Activated B cell treated with CpG ODN at 0.5 μM for 24 hours (primary cell): ENCODE measurements around the gene CEP72. TPM values are rescaled to one million over a fixed set of nuclear protein-coding genes. Genes with fewer than 3 reads are reported as not detected.
"Not testable (repeated sequence)": the region's sequence is repeated elsewhere in the genome, so short reads cannot be mapped to it uniquely, and the experiment has no call there.

Experiments used
- ATAC-seq: fragments of 200-7000 bp; cut with Tn5 transposase; one replicate; pipeline ENCODE4 v1.10.0; 2021; ENCODE audit warnings: low read depth, mild to moderate bottlenecking, moderate library complexity
- CTCF ChIA-PET: fragments of 350-600 bp; sonication (Branson Sonifier 250); formaldehyde crosslinking; loops from one replicate; lab custom pipeline; 2021; ENCODE audit warnings: antibody characterized with exemption; lab: Charles Lee
- POLR2A ChIA-PET: fragments of 350-600 bp; sonication (Branson Sonifier 250); formaldehyde crosslinking; loops from one replicate; lab custom pipeline; 2021; ENCODE audit warnings: antibody characterized with exemption; lab: Charles Lee
- DNase-seq: peaks from one replicate; pipeline ENCODE4 v3.0.0; 2022
- H3K27ac Mint-ChIP-seq: one replicate; pipeline ENCODE4 v1.8.0; 2020; ENCODE audit warnings: mixed read lengths
- H3K27me3 Mint-ChIP-seq: one replicate; pipeline ENCODE4 v1.8.0; 2021; ENCODE audit warnings: mixed read lengths
- H3K36me3 Mint-ChIP-seq: one replicate; pipeline ENCODE4 v1.8.0; 2021; ENCODE audit warnings: low read depth, mixed read lengths
- H3K4me1 Mint-ChIP-seq: one replicate; pipeline ENCODE4 v1.8.0; 2021; ENCODE audit warnings: mixed read lengths
- H3K4me3 Mint-ChIP-seq: one replicate; pipeline ENCODE4 v1.8.0; 2020; ENCODE audit warnings: mild to moderate bottlenecking, mixed read lengths
- H3K9me3 Mint-ChIP-seq: one replicate; pipeline ENCODE4 v1.8.0; 2020; ENCODE audit warnings: mixed read lengths
- intact Hi-C: fragments of 100-400 bp; cut with micrococcal nuclease; formaldehyde crosslinking; loops from one replicate; pipeline ENCODE4 v1.15.1; 2024
- total RNA-seq: library from RNA; stranded (reverse); gene quantifications from 2 replicates; pipeline ENCODE4 v1.2.3, GENCODE V29; 2022
- TF ChIP-seq, protein P1 (sequence below): fragments of 200-600 bp; IDR thresholded peaks from one replicate; pipeline ENCODE4 v1.8.0; 2022; ENCODE audit warnings: antibody characterized with exemption, mild to moderate bottlenecking

The CEP72 gene
- total RNA-seq, 1 donor from 2014 or later: 17.4 TPM

DNA sequence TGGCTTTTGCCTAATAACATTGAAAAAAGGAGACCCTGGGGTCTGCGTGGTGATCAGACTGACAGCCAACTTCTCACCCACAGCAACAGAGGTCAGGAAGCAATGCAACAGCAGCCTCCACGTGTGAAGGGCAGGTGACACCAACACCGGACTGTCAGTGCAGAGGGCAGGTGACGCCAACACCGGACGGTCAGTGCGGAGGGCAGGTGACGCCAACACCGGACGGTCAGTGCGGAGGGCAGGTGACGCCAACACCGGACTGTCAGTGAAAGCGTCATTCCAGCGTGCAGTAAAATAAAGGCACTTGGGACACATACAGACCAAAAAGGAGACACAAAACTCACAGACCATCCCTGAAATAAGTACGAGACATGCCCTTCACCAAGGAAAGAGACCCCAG is 37.2 kb upstream of the CEP72 start:
- Mint-ChIP-seq H3K27me3 (peaks cover 18% of the 10 kb centered on the region), H3K4me1 (peaks cover 5% of the 10 kb centered on the region)
- CTCF ChIA-PET: no interaction called here

DNA sequence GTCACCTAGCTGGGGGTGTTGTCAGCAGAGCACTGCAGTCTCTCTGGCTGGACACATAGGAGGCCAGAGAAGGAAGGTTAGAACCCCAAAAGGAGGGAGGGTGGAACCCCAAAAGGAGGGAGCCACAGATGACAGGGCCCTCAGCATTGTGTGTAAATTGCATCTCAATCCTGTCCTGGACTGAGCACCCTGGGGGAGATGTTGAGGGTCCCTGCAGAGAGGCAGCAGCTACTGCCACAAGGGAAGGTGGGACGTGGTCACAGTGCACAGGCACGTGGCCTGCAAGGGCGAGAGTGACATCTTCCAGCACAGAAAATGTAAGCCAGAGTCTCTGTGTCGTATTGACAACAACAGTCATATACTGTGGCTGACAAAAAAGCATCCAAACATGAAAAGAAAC is 36.5 kb upstream of the CEP72 start:
- ChIA-PET CTCF (no interaction called here), POLR2A (no interaction called here)
- peaks cover 28% of the 10 kb centered on the region for H3K9me3 Mint-ChIP-seq
- H3K27ac Mint-ChIP-seq: no peak overlapping the region
- intact Hi-C loops: no loop called here
- H3K27me3 Mint-ChIP-seq: peaks cover 24% of the 10 kb centered on the region
- ATAC-seq (no peak), DNase-seq (no peak)
- peaks cover 5% of the 10 kb centered on the region for H3K4me1 Mint-ChIP-seq
- H3K4me3 Mint-ChIP-seq: no peak overlapping the region
- peaks cover 3% of the 10 kb centered on the region for H3K36me3 Mint-ChIP-seq
- TF ChIP-seq, protein P1, sequence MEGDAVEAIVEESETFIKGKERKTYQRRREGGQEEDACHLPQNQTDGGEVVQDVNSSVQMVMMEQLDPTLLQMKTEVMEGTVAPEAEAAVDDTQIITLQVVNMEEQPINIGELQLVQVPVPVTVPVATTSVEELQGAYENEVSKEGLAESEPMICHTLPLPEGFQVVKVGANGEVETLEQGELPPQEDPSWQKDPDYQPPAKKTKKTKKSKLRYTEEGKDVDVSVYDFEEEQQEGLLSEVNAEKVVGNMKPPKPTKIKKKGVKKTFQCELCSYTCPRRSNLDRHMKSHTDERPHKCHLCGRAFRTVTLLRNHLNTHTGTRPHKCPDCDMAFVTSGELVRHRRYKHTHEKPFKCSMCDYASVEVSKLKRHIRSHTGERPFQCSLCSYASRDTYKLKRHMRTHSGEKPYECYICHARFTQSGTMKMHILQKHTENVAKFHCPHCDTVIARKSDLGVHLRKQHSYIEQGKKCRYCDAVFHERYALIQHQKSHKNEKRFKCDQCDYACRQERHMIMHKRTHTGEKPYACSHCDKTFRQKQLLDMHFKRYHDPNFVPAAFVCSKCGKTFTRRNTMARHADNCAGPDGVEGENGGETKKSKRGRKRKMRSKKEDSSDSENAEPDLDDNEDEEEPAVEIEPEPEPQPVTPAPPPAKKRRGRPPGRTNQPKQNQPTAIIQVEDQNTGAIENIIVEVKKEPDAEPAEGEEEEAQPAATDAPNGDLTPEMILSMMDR: no peak

More for the DNA sequence above, 37.2 kb upstream of the CEP72 start:
- H3K27ac Mint-ChIP-seq: no peak overlapping the region
- H3K36me3 Mint-ChIP-seq: peaks cover 3% of the 10 kb centered on the region
- H3K9me3 Mint-ChIP-seq: peaks cover 28% of the 10 kb centered on the region
- no peak for ATAC-seq
- H3K4me3 Mint-ChIP-seq: no peak overlapping the region
- no peak for DNase-seq
- TF ChIP-seq, protein P1: no peak
- POLR2A ChIA-PET: no interaction called here
- intact Hi-C loops: no loop called here

DNA sequence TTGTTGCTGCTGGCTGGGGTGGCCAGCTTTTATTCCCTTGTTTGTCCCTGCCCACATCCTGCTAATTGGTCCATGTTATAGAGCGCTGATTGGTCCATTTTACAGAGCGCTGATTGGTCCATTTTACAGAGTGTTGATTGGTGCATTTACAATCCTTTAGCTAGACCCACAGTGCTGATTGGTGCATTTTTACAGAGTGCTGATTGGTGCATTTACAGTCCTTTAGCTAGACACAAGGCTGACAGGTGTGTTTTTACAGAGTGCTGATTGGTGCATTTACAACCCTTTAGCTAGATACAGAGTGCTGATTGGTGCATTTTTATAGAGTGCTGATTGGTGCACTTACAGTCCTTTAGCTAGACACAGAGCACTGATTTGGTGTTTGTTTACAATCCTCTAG is 34.9 kb upstream of the CEP72 start:
- H3K9me3 Mint-ChIP-seq: peaks cover 28% of the 10 kb centered on the region
- H3K36me3 Mint-ChIP-seq, ATAC-seq, H3K27ac Mint-ChIP-seq, H3K4me3 Mint-ChIP-seq, intact Hi-C loops, DNase-seq, H3K4me1 Mint-ChIP-seq, POLR2A ChIA-PET, CTCF ChIA-PET: not testable (repeated sequence)
- H3K27me3 Mint-ChIP-seq: peaks cover 39% of the 10 kb centered on the region

DNA sequence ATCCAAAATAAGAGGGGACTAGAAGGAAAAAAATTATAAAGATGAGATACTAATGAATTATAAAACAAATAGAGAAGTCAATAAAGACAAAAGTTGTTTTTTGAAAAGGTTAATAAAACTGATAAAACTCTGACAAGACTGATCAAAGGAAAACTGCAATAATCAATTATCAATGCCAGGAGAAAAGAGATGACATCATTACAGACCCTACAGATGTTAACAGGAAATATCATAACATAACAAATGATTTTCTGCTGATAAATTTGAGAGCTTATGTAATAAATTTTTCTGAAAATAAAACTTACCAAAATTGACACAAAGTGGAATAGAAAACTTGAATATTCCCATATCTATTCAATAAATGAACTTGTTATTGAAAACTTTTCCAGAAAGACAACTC is 34.3 kb upstream of the CEP72 start:
- intact Hi-C loops: no loop called here
- DNase-seq (no peak), ATAC-seq (no peak)
- ChIA-PET CTCF (no interaction called here), POLR2A (no interaction called here)
- H3K9me3 Mint-ChIP-seq: peaks cover 28% of the 10 kb centered on the region
- H3K36me3 Mint-ChIP-seq: peaks cover 3% of the 10 kb centered on the region
- no peaks in the 10 kb centered on the region for H3K4me1 Mint-ChIP-seq
- H3K4me3 Mint-ChIP-seq: no peak overlapping the region
- TF ChIP-seq, protein P1: no peak
- H3K27ac Mint-ChIP-seq: no peak overlapping the region
- H3K27me3 Mint-ChIP-seq: peaks cover 40% of the 10 kb centered on the region

DNA sequence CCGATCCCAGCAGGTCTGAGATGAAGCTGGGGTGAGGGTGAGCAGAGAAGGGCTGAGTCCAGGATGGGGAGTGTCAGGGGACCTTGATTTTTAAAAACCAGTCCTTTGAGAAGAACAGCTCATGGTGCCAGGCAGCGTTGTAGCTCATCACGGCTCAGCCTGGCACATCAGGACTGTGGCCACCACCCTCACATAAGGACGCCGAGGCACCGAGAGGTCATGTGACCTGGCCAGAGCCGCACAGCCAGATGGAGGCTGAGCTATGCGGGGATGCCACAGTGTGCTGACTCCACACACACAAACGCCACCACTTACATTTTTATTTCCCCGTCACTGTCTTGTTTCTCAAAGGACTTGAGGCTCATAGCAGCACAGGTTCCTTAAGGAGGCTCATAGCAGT is 32.9 kb upstream of the CEP72 start:
- H3K36me3 Mint-ChIP-seq: peaks cover 3% of the 10 kb centered on the region
- ChIA-PET CTCF (no interaction called here), POLR2A (no interaction called here)
- H3K27ac Mint-ChIP-seq: no peak overlapping the region
- no peak for ATAC-seq
- peaks cover 28% of the 10 kb centered on the region for H3K9me3 Mint-ChIP-seq
- intact Hi-C loops: no loop called here
- H3K4me1 Mint-ChIP-seq: no peaks in the 10 kb centered on the region
- no peak overlapping the region for H3K4me3 Mint-ChIP-seq
- peaks cover 47% of the 10 kb centered on the region for H3K27me3 Mint-ChIP-seq
- TF ChIP-seq, protein P1: no peak
- no peak for DNase-seq
